Smooth muscle cell of the brain vasculature (primary cell): ENCODE measurements around the gene SMC6.

ENCODE experiments used
- DNase-seq: peaks from one replicate; pipeline ENCODE4 v3.0.0-alpha.2; 2012; ENCODE audit warnings: low read depth, low spot score

Gene SMC6

DNA sequence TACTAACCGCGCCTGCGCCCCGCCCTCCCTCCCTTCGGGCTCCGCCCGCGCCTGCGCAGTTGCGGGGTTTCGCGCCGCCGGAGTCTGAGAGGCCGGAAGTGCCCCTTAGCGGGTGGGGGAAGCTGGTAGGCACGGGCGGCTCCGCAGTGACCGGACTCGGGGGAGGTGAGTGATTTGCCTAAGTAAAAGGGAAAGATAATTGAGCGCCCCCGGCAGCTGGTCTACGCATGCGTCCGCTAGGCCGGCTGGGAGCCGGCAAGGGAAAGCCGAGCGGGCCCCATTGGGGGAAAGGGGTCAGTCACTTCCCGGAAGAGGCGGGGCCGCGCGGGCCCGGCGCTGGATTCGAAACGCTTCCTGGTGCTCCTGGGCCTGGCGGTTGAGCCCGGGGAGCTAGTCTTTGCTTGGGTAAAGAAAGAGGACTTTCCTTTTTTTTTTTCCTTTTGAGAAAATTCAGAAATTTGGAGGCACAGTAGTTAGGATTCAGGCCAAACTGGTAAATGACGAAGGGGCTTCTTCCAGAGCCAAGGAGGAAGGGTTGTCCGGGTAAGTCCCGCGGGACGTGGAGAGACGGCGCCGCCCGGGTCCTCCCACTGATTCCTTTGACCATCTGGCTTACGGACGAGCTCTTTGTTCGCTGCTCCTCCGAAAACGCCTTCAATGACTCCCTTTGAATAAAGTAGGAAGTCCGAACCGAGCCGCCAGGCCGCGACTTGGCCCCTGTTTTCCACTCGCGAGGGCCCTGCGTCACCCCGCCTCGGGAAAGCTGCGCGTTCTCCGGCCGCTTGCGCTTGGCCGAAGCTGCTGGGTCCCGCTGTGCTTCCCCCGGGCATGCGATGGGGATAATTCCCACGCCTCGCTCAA is at the start of gene SMC6, which contains the start of gene GEN1:
SMC6 (minus strand) TSS at position 8 of the 861 bp plus-strand sequence. CDS start 7,864 bp downstream, outside the sequence.
GEN1 (plus strand) TSS at position 336 of the 861 bp plus-strand sequence. CDS start 5,806 bp downstream, outside the sequence.
- DNase-seq, result peak; percentile 82

- DNase-seq, result no peak
Measured at GRCh38 chr2:17800693-17801458, 47.3 kb upstream of the SMC6 start.

- DNase-seq, result peak; percentile 6
Measured at GRCh38 chr2:17800219-17800618, 46.6 kb upstream of the SMC6 start.

GRCh38 chr2:17799301-17800120 is 45.9 kb upstream of the SMC6 start:
- no peak for DNase-seq

DNA sequence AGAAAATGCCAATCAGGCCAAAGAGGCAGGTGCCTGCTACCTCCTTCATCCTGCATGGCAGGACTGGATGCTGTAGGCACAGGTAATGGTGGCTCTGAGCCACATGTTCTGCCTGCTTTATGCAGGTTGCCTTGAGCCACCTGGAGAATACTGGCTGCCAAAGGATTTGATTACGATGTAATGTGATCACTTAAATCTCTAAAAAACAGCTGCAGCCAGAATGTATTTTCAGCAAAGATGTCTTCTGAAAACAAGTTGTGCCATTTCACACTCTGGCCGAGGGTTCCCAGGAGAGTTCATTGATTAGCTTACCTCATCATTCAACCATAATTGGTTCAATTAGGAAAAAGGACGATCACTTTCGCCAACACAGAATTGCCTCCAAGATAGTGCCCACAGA is 44.7 kb upstream of the SMC6 start:
- no peak for DNase-seq

DNA sequence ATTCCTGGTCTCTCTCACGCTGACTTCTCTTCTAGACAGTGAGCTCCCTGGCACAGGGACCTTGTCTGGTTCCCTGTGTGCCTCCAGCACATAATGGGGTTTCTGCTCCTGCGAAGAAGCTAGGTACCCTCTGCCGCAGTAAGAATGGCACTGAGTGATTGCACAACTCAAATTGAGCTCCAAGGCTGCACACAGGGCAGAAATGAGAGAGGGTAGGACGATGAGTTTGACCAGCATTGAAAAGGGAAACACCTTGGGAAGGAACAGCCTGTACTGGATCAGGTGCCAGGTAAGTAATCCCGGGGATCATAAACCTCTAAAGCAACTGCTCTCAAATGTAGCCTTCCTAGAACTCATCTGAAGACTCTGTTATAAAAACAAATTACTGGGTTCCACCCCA is 41.7 kb upstream of the SMC6 start:
- no peak for DNase-seq

GRCh38 chr2:17793803-17794354 is 40.3 kb upstream of the SMC6 start:
- no peak for DNase-seq

GRCh38 chr2:17793296-17793695 is 39.7 kb upstream of the SMC6 start:
- no peak for DNase-seq

- DNase-seq, result no peak
Measured at GRCh38 chr2:17792515-17792914, 38.9 kb upstream of the SMC6 start.

GRCh38 chr2:17791817-17792130 is 38.2 kb upstream of the SMC6 start:
- DNase-seq, result no peak

DNA sequence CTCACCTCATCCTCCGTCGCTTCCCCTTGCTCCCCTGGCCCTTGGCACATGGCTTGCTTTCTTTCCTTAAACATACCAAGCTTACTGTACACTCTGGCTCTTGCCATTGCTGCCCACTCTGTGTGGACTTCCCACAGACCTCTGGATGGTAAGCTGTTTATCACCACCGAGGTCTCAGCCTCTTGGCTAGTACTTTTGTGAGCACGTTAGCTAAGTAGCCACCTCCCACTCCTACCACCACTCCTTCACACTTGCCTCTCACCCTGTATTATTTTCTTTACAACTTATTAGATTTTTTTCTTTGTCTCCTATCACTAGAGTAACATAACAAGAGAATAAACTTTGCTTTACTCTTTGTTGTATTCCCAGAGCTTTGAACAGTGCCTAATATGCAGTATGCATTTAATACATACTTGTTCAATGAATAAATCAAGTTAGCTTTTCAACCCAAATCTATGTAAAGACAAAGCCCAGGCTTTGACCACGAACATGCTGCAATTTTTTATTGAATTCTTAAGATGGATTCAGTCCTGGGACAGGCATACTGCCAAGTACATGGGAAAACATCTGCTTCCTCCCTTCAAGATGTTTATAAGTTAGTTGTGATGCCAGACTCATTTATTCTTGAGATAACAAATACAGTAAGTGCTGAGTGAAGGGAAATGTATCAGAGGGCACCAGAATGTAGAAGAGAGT is 37.7 kb upstream of the SMC6 start:
- peak; percentile 4 for DNase-seq

DNA sequence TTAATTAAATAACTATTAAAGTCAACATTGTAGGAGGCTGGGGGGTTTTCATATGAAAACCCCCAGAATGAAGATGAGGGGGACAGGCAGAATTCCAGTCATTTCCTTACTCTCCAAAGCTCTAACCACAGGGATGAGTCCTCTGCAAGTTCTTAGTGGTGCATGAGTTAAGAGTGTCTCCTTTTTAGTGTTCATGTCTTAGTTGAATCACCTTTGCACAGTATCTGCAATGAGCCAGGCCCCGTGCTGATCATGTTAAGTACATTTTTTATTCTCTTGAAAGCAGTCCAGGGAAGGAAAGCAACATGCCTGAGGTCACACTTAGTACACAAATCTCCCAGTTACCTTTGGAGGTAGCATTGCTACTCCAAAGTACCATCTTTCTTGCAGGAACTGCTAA is 36.9 kb upstream of the SMC6 start:
- no peak for DNase-seq

DNA sequence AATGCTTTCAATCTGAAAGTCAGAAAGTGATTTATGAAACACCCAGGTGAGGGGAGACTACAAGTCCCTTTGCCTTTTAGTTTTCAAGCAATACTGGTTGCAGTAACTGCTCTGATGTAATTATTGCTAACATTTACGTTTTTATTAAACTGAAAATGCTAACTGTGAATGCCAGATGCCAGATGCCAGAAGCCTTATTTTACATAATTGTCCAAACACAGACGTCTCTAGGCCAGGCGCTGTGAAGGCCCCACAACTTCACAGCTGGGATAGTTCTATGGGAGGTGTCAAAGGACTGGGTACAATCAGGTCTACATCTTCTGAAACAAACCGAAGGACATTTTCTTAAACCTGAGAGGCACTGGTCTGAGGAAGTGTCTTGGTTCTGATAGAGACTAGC is 35.2 kb upstream of the SMC6 start:
- DNase-seq, result no peak

- no peak for DNase-seq
Measured at GRCh38 chr2:17786727-17787126, 33.1 kb upstream of the SMC6 start.

DNA sequence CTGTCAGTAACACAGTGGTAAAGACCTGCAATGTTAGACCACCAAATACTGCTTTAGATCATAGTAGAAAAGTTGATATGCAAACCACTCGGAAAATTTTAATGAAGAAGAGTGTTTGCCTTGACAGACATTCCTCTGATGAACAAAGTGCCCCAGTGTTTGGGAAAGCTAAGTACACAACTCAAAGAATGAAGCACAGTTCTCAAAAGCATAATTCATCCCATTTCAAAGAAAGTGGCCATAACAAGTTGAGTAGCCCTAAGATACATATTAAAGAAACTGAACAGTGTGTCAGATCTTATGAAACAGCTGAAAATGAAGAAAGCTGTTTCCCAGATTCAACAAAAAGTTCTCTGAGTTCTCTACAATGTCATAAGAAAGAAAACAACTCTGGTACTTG is 27.9 kb upstream of the SMC6 start:
- DNase-seq, result no peak

DNA sequence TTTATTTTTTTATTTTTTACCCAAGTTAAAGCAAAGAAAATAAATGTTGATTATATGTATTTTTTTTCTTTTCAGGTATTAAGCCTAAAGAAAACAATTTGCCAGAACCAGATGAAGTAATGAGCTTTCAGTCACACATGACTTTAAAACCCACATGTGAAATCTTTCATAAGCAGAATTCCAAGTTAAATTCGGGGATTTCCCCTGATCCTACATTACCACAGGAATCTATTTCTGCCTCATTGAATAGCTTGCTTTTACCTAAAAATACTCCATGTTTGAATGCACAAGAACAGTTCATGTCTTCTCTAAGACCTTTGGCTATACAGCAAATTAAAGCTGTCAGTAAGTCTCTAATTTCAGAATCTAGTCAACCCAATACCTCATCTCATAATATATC is 26.9 kb upstream of the SMC6 start:
- no peak for DNase-seq

- no peak for DNase-seq
Measured at GRCh38 chr2:17772532-17772931, 18.9 kb upstream of the SMC6 start.

GRCh38 chr2:17771956-17772355 is 18.3 kb upstream of the SMC6 start:
- DNase-seq, result no peak

DNA sequence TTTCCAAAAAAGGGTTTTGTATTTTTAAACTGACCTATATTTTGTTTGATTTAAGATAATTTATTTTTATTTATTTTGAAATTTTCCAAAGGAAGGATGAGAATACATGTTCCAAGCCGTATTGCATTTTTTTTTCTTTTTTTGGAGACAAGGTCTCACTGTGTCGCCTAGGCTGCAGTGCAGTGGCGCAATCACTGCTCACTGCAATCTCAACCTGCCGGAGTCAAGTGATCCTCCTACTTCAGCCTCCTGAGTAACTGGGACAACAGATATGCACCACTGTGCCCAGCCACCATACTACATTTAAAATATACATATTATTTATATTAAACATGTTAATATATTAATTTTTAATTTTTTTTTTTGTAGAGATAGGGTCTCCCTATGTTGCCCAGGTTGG is 15.3 kb upstream of the SMC6 start:
- DNase-seq, result no peak

GRCh38 chr2:17765398-17765797 is 11.8 kb upstream of the SMC6 start:
- no peak for DNase-seq
